Choroid plexus epithelial cell (primary cell): ENCODE measurements around the gene IL17A.

Source experiments
- DNase-seq: peaks from one replicate; pipeline ENCODE4 v3.0.0-alpha.2; 2010; ENCODE audit warnings: low read depth
- H3K4me3 ChIP-seq: 2 replicates; pipeline ENCODE4 v1.5.1; 2011; ENCODE audit warnings: low read depth, mild to moderate bottlenecking, control low read depth, low read length, moderate library complexity
- CTCF ChIP-seq: conservative IDR thresholded peaks from 2 replicates; pipeline ENCODE4 v1.5.1; 2011; ENCODE audit warnings: low read depth, mild to moderate bottlenecking, control low read depth, inconsistent platforms, low read length, moderate library complexity

Gene IL17A

GRCh38 chr6:52186075-52186474 lies at the start of gene IL17A:
Gene IL17A (plus strand): TSS chr6:52186375. CDS start chr6:52186432, 57 bp downstream.
- TF ChIP-seq CTCF, result no peak
- DNase-seq, result no peak
- H3K4me3 ChIP-seq, result no peak within 1 kb of the TSS

- no peak for DNase-seq
- no peak for TF ChIP-seq CTCF
- H3K4me3 ChIP-seq, result no peak overlapping the region
Measured at GRCh38 chr6:52136934-52137467, 49.2 kb upstream of the IL17A start.

- no peak for TF ChIP-seq CTCF
- DNase-seq, result no peak
- H3K4me3 ChIP-seq, result no peak overlapping the region
Measured at GRCh38 chr6:52138284-52138683, 47.9 kb upstream of the IL17A start.

GRCh38 chr6:52139985-52140680 lies 46.0 kb upstream of the IL17A start:
- no peak for TF ChIP-seq CTCF
- H3K4me3 ChIP-seq, result no peak overlapping the region
- DNase-seq, result no peak

- no peak for TF ChIP-seq CTCF
- no peak overlapping the region for H3K4me3 ChIP-seq
- DNase-seq, result no peak
Measured at GRCh38 chr6:52141596-52141995, 44.6 kb upstream of the IL17A start.

- no peak for DNase-seq
- TF ChIP-seq CTCF, result no peak
- no peak overlapping the region for H3K4me3 ChIP-seq
Measured at GRCh38 chr6:52142556-52142955, 43.6 kb upstream of the IL17A start.

GRCh38 chr6:52143551-52143950 lies 42.6 kb upstream of the IL17A start:
- no peak for DNase-seq
- no peak overlapping the region for H3K4me3 ChIP-seq
- TF ChIP-seq CTCF, result no peak
